ENCODE measurements around the gene BORA. TPM values are rescaled to one million over a fixed set of nuclear protein-coding genes. Genes with fewer than 3 reads are reported as not detected.
A peak's percentile ranks its signal among the peaks of the same experiment; 100 is the strongest.

The BORA gene
- total and polyA plus RNA-seq, 2 of the 13 experiments (the other 11 are each of a cell fraction or from before 2014, with no cell fraction given), result 4.0 to 17.4 TPM

GRCh38 chr13:72781451-72782439, 54.0 kb downstream of the BORA start, which contains the start of the genes DIS3 and PIBF1 (continued):
- TF ChIP-seq TFDP2 (CRISPR knock-in tag; IDR thresholded peaks at IDR 0.05) (peak; percentile 87; the same call in 1 of the 2 replicates), SKIL (CRISPR knock-in tag; IDR thresholded peaks at IDR 0.05; ENCODE audit: borderline replicate concordance) (no peak), ARID2 (CRISPR knock-in tag; IDR thresholded peaks at IDR 0.05; ENCODE audit: borderline replicate concordance) (no peak), STAG1 (CRISPR knock-in tag; IDR thresholded peaks at IDR 0.05) (no peak), MXI1 (IDR thresholded peaks at IDR 0.05; ENCODE audit: borderline replicate concordance, low read depth, low read length) (peak; percentile 92; the same call in 2 of the 3 replicates), FOXK1 (CRISPR knock-in tag; IDR thresholded peaks at IDR 0.05; ENCODE audit: borderline replicate concordance, low read depth) (peak; percentile 86), RNF2 (conservative IDR thresholded peaks at IDR 0.05; ENCODE audit: low read depth) (peak; percentile 80), RXRA (CRISPR knock-in tag; IDR thresholded peaks at IDR 0.05) (0 out of 2 replicates have a peak, but pooled peaks have one; percentile 49), MEIS1 (CRISPR knock-in tag; IDR thresholded peaks at IDR 0.05; ENCODE audit: borderline replicate concordance) (peak; percentile 34; the same call in 1 of the 2 replicates), ZSCAN25 (CRISPR knock-in tag; IDR thresholded peaks at IDR 0.05) (no peak), SNAPC5 (CRISPR knock-in tag; IDR thresholded peaks at IDR 0.05; ENCODE audit: borderline replicate concordance) (peak; percentile 58; the same call in 1 of the 2 replicates), ZNF704 (CRISPR knock-in tag; IDR thresholded peaks at IDR 0.05; ENCODE audit: borderline replicate concordance) (peak; percentile 74; the same call in 1 of the 2 replicates), PRMT3 (CRISPR knock-in tag; IDR thresholded peaks at IDR 0.05; ENCODE audit: borderline replicate concordance, low read depth) (0 out of 2 replicates have a peak, but pooled peaks have one; percentile 56), BRCA1 (CRISPR knock-in tag; IDR thresholded peaks at IDR 0.05) (no peak), HCFC1 (IDR thresholded peaks at IDR 0.05; ENCODE audit: low read depth, low read length) (peak; percentile 64; the same call in 1 of the 2 replicates), ZIK1 (CRISPR knock-in tag; IDR thresholded peaks at IDR 0.05; ENCODE audit: borderline replicate concordance, low read depth) (0 out of 2 replicates have a peak, but pooled peaks have one; percentile 32), MAFG (CRISPR knock-in tag; IDR thresholded peaks at IDR 0.05) (no peak), GATAD1 (CRISPR knock-in tag; IDR thresholded peaks at IDR 0.05) (peak; percentile 94), PHF21A (CRISPR knock-in tag; IDR thresholded peaks at IDR 0.05) (peak; percentile 52; the same call in 1 of the 2 replicates), ZNF788 (CRISPR knock-in tag; IDR thresholded peaks at IDR 0.05; ENCODE audit: borderline replicate concordance) (peak; percentile 61; the same call in 1 of the 2 replicates), AGO1 (IDR thresholded peaks at IDR 0.05; ENCODE audit: low read depth, low read length, poor library complexity, severe bottlenecking) (peak; percentile 65), ZNF563 (CRISPR knock-in tag; IDR thresholded peaks at IDR 0.05) (peak; percentile 53; the same call in 1 of the 2 replicates)
